ENCODE data around the gene MYH7B. TPM values are rescaled to one million over a fixed set of nuclear protein-coding genes. Genes with fewer than 3 reads are reported as not detected.

Gene MYH7B
- total RNA-seq, 1 experiment from 2014 or later: 0.22 TPM

DNA sequence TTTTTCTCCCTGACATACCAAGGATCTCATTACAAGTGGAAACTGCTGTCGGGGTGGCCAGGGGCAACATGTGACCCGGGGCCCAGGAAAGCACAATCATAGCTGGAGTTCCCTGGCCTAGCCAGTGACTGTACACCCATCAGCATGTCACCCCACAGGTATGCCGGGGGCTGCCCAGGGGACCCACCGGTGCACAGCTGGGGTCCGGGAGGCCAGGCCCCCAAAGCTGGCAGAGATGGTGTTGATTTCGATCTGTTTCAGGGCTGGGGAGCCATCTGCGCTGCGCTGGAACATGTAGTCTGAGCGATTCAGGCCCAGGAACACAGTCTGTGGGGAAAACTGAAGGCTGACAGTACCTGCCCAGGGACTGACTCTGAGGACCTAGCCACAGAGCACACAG is 13.4 kb upstream of the MYH7B start:
- no peaks in the 10 kb centered on the region for H3K9me3 Mint-ChIP-seq

More for the DNA sequence above, 13.4 kb upstream of the MYH7B start:
- no peak overlapping the region for H2AK5ac ChIP-seq (ENCODE audit: insufficient read length, low read length)
- no peak overlapping the region for H3K18ac ChIP-seq (ENCODE audit: insufficient read length, low read depth, low read length)
- no peak overlapping the region for H2BK5ac ChIP-seq (ENCODE audit: insufficient read length, low read length)
- no peak overlapping the region for H4K91ac ChIP-seq (ENCODE audit: insufficient read length, low read depth, low read length)
- H4K5ac ChIP-seq (ENCODE audit: insufficient read length, low read depth, low read length): no peak overlapping the region
- no peaks in the 10 kb centered on the region for H3K9me3 ChIP-seq (ENCODE audit: control insufficient read depth, low read depth, low read length)
- no peak overlapping the region for H2BK12ac ChIP-seq (ENCODE audit: insufficient read length, low read depth, low read length)
- H3K4me1 ChIP-seq (ENCODE audit: insufficient read depth, low read length): no peaks in the 10 kb centered on the region
- no peaks in the 10 kb centered on the region for H3K27me3 ChIP-seq (ENCODE audit: insufficient read depth, low read length)
- H3K23me2 ChIP-seq (ENCODE audit: insufficient read length, low read depth, low read length, poor library complexity, severe bottlenecking): no peaks in the 10 kb centered on the region
- H2BK20ac ChIP-seq (ENCODE audit: low read depth, low read length, poor library complexity, severe bottlenecking): no peak overlapping the region
- H3K27ac ChIP-seq (ENCODE audit: insufficient read length, low read depth, low read length): no peak overlapping the region
- Mint-ChIP-seq H3K36me3 (ENCODE audit: insufficient read depth in 1 of 3, low read depth in 3 of 3) (peaks cover 0 to 43% (median 21%) of the 10 kb centered on the region in 3 experiments; a peak in 6 of 7 replicates), H3K4me1 (peaks cover 0 to under 1% of the 10 kb centered on the region in 2 experiments; a peak in 1 of 4 replicates), H3K27me3 (ENCODE audit: low read depth) (no peaks in the 10 kb centered on the region), H3K27ac (no peak overlapping the region; a peak in 2 of 7 replicates), H3K4me3 (no peak overlapping the region)
- H3K79me1 ChIP-seq (ENCODE audit: insufficient read depth, low read depth, low read length, poor library complexity, severe bottlenecking): no peaks in the 10 kb centered on the region
- H3K4me2 ChIP-seq (ENCODE audit: insufficient read depth, insufficient read length, low read length): no peak overlapping the region
- no peak overlapping the region for H3K14ac ChIP-seq (ENCODE audit: insufficient read depth, low read length)
- H3K79me2 ChIP-seq (ENCODE audit: insufficient read depth, low read length): no peaks in the 10 kb centered on the region
- H4K8ac ChIP-seq (replicated peaks; ENCODE audit: insufficient read length, low read depth, low read length): no peak overlapping the region
- H3K56ac ChIP-seq (ENCODE audit: insufficient read length, low read depth, low read length): no peak overlapping the region
- no peak for DNase-seq
- WGBS (ENCODE audit: extremely low coverage, insufficient read length, low lambda C conversion rate): no CpG with 5 or more reads among the region's 9 CpGs
- TF ChIP-seq, protein P1, sequence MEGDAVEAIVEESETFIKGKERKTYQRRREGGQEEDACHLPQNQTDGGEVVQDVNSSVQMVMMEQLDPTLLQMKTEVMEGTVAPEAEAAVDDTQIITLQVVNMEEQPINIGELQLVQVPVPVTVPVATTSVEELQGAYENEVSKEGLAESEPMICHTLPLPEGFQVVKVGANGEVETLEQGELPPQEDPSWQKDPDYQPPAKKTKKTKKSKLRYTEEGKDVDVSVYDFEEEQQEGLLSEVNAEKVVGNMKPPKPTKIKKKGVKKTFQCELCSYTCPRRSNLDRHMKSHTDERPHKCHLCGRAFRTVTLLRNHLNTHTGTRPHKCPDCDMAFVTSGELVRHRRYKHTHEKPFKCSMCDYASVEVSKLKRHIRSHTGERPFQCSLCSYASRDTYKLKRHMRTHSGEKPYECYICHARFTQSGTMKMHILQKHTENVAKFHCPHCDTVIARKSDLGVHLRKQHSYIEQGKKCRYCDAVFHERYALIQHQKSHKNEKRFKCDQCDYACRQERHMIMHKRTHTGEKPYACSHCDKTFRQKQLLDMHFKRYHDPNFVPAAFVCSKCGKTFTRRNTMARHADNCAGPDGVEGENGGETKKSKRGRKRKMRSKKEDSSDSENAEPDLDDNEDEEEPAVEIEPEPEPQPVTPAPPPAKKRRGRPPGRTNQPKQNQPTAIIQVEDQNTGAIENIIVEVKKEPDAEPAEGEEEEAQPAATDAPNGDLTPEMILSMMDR (conservative IDR thresholded peaks at IDR 0.05): no peak
- no peak overlapping the region for H3T11ph ChIP-seq (ENCODE audit: low read length)
- no peak overlapping the region for H3K23ac ChIP-seq (ENCODE audit: insufficient read length, low read depth, low read length)
- no peak overlapping the region for H2BK120ac ChIP-seq (ENCODE audit: low read depth, low read length, poor library complexity, severe bottlenecking)
- H3K4ac ChIP-seq (ENCODE audit: low read depth, low read length): no peak overlapping the region
- H4K20me1 ChIP-seq (ENCODE audit: control insufficient read depth, insufficient read depth, insufficient read length): no peaks in the 10 kb centered on the region
- no peak overlapping the region for H2AFZ ChIP-seq (ENCODE audit: low read length)
- H3K9ac ChIP-seq (ENCODE audit: extremely low read depth, insufficient read length, low read length): no peak overlapping the region
- H2BK15ac ChIP-seq (ENCODE audit: low read depth, low read length): no peak overlapping the region
